Hepatocyte (in vitro differentiated cells): ENCODE measurements around the gene PAX5. TPM values are rescaled to one million over a fixed set of nuclear protein-coding genes. Genes with fewer than 3 reads are reported as not detected.

ENCODE experiments used
- DNase-seq: peaks from one replicate; pipeline ENCODE4 v3.0.0-alpha.2; 2016; ENCODE audit warnings: low spot score
- H2AFZ ChIP-seq: fragments of 200-600 bp; sonication (generic); 2 replicates; pipeline ENCODE4 v1.6.0; 2016; ENCODE audit warnings: antibody characterized with exemption, mild to moderate bottlenecking
- H3K27ac ChIP-seq: fragments of 200-600 bp; sonication (generic); 2 replicates; pipeline ENCODE4 v1.5.1; 2016; ENCODE audit warnings: mild to moderate bottlenecking
- H3K27me3 ChIP-seq: fragments of 200-600 bp; sonication (generic); 2 replicates; pipeline ENCODE4 v1.6.1; 2016
- H3K36me3 ChIP-seq: fragments of 200-600 bp; sonication (generic); replicated peaks from 2 replicates; pipeline ENCODE4 v1.5.1; 2016; ENCODE audit warnings: low read depth; ENCODE audit not compliant: insufficient read depth
- H3K4me1 ChIP-seq: fragments of 200-600 bp; sonication (generic); 2 replicates; pipeline ENCODE4 v1.5.1; 2016; ENCODE audit warnings: mild to moderate bottlenecking, moderate library complexity; ENCODE audit not compliant: insufficient read depth
- H3K4me2 ChIP-seq: fragments of 200-600 bp; sonication (generic); 2 replicates; pipeline ENCODE4 v1.6.0; 2016
- H3K4me3 ChIP-seq: fragments of 200-600 bp; sonication (generic); 2 replicates; pipeline ENCODE4 v1.5.1; 2016; ENCODE audit warnings: mild to moderate bottlenecking
- H3K79me2 ChIP-seq: fragments of 200-600 bp; sonication (generic); 2 replicates; pipeline ENCODE4 v1.6.0; 2017; ENCODE audit warnings: mild to moderate bottlenecking
- H3K9me2 ChIP-seq: fragments of 200-600 bp; sonication (generic); replicated peaks from 2 replicates; pipeline ENCODE4 v1.6.0; 2017; ENCODE audit warnings: mild to moderate bottlenecking; ENCODE audit not compliant: insufficient read depth
- H3K9me3 ChIP-seq: fragments of 200-600 bp; sonication (generic); 2 replicates; pipeline ENCODE4 v1.5.1; 2016; ENCODE audit warnings: low read depth, mild to moderate bottlenecking
- H4K20me1 ChIP-seq: fragments of 200-600 bp; sonication (generic); 2 replicates; pipeline ENCODE4 v1.6.0; 2016; ENCODE audit warnings: mild to moderate bottlenecking; ENCODE audit not compliant: insufficient read depth, poor library complexity, severe bottlenecking
- EZH2 ChIP-seq: fragments of 200-600 bp; sonication (generic); IDR thresholded peaks from 2 replicates; pipeline ENCODE4 v1.6.1; 2016; ENCODE audit warnings: antibody characterized with exemption, mild to moderate bottlenecking, borderline replicate concordance
- EZH2phosphoT487 ChIP-seq: fragments of 200-600 bp; sonication (generic); IDR thresholded peaks from one replicate; pipeline ENCODE4 v1.6.1; 2018; ENCODE audit warnings: antibody characterized with exemption, mild to moderate bottlenecking, low read depth, moderate library complexity; ENCODE audit not compliant: unreplicated experiment, severe bottlenecking
- WGBS: methylation state at CpG from one replicate; pipeline ENCODE4 v1.1.6; 2016; ENCODE audit warnings: low lambda C conversion rate; ENCODE audit errors: missing lambda C conversion rate; 5-methylcytosine and 5-hydroxymethylcytosine counted together
- polyA plus RNA-seq: library from polyadenylated mRNA; unstranded; fragments of >200 nt; fragmentation: Nextera tagmentation; extraction: Ambion mirVana; gene quantifications from 2 replicates; pipeline ENCODE4 v1.2.1, GENCODE V29; 2016
- total RNA-seq: library from RNA; depleted of rRNA; stranded (reverse); fragments of >200 nt; gene quantifications from 2 replicates; pipeline ENCODE4 v1.2.3, GENCODE V29; 2014
- TF ChIP-seq, protein P1 (sequence below): fragments of 200-600 bp; sonication (generic); IDR thresholded peaks from 2 replicates; pipeline ENCODE4 v1.5.1; 2016; ENCODE audit warnings: antibody characterized with exemption, mild to moderate bottlenecking; ENCODE audit not compliant: poor library complexity

PAX5 gene
- total and polyA plus RNA-seq, 2 experiments from 2014 or later, result not detected

DNA sequence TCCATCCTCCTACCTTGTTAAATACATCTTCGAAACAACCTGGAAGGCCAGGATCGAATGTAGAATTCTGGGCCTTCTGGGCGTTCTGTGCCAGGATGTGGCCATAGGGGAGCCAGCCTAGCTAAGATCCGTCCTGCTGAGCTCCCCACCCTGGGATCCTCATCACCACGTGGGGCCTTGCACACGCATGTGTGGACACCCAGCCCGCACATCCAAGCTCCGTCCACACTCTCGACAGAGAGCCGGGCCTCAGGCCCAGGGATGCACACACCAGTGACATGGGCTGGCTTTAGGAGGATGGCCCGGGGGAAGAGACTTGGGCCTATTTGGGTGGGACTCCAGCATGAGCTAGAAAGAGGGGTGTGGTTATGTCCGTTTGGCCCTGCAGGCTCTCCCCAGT, 154.0 kb downstream of the PAX5 start:
- Histone ChIP-seq H3K4me1 (no peaks in the 10 kb centered on the region), H2AFZ (no peak overlapping the region), H3K9me3 (no peaks in the 10 kb centered on the region), H3K27ac (no peak overlapping the region), H3K4me2 (no peak overlapping the region), H3K36me3 (no peaks in the 10 kb centered on the region), H3K79me2 (no peaks in the 10 kb centered on the region), H3K9me2 (no peaks in the 10 kb centered on the region), H3K27me3 (no peaks in the 10 kb centered on the region), H3K4me3 (no peak overlapping the region), H4K20me1 (no peaks in the 10 kb centered on the region)
- no peak for DNase-seq
- WGBS, result 88% methylated on average over 11 of the region's 12 CpGs
- TF ChIP-seq EZH2, result no peak
- TF ChIP-seq, protein P1, sequence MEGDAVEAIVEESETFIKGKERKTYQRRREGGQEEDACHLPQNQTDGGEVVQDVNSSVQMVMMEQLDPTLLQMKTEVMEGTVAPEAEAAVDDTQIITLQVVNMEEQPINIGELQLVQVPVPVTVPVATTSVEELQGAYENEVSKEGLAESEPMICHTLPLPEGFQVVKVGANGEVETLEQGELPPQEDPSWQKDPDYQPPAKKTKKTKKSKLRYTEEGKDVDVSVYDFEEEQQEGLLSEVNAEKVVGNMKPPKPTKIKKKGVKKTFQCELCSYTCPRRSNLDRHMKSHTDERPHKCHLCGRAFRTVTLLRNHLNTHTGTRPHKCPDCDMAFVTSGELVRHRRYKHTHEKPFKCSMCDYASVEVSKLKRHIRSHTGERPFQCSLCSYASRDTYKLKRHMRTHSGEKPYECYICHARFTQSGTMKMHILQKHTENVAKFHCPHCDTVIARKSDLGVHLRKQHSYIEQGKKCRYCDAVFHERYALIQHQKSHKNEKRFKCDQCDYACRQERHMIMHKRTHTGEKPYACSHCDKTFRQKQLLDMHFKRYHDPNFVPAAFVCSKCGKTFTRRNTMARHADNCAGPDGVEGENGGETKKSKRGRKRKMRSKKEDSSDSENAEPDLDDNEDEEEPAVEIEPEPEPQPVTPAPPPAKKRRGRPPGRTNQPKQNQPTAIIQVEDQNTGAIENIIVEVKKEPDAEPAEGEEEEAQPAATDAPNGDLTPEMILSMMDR, result no peak
- no peak for TF ChIP-seq EZH2phosphoT487

DNA sequence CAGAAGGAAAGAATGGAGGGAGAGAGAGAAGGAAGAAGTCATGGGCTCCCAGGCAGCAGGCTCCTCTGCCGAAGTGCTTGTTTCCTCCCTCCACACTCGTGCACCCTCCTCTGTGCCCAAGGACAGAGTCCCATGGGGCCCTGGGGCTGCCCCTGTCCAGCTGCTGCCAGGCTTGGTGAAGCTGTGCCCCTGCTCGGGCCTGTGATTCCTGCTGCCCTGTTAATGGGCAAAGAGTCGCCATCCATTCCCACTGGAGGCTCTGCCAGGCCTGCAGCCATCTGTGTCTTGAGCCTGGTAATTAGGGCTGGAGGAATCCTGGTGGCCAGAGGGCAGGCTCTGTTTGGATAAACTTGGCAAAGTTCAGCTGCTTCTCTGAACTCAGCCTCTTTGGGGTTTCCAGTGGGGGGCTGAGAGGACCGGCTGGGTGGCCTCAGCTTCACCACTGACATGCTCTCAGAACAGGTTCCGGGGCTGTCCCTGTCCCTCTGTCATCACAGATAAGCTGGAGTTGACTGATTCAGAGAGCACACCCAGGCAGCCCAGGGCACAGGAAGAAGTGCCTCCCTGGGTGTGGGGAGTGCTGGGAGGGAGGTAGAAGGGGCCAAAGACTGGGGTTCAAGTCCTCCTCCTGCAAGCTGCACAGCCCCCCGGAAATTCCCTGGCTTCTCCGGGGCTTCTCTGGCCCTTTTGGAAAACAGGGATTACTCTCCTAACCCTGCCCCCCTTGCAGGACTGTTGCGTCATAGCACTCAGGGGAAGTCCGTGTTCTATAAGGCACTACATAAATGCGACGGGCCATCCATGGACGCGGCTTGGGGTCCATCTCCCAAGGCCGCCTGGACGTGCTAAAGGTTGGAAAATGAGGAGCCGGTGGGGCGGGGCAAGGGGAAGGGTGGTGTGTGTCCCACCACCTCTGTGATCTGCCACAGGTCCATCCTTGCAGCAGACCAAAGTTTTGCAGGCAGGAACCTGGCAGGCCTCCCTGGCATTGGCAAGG, 154.8 kb downstream of the PAX5 start:
- H2AFZ ChIP-seq, result no peak overlapping the region
- no peak overlapping the region for H3K4me3 ChIP-seq
- TF ChIP-seq, protein P1, result no peak
- TF ChIP-seq EZH2phosphoT487 (no peak), EZH2 (no peak)
- no peak overlapping the region for H3K4me2 ChIP-seq
- WGBS, result 78% methylated on average over 17 of the region's 18 CpGs
- H3K4me1 ChIP-seq, result no peaks in the 10 kb centered on the region
- H4K20me1 ChIP-seq, result no peaks in the 10 kb centered on the region
- no peaks in the 10 kb centered on the region for H3K27me3 ChIP-seq
- no peaks in the 10 kb centered on the region for H3K36me3 ChIP-seq
- H3K9me2 ChIP-seq, result no peaks in the 10 kb centered on the region
- no peak overlapping the region for H3K27ac ChIP-seq
- DNase-seq, result no peak
- H3K79me2 ChIP-seq, result no peaks in the 10 kb centered on the region
- no peaks in the 10 kb centered on the region for H3K9me3 ChIP-seq

DNA sequence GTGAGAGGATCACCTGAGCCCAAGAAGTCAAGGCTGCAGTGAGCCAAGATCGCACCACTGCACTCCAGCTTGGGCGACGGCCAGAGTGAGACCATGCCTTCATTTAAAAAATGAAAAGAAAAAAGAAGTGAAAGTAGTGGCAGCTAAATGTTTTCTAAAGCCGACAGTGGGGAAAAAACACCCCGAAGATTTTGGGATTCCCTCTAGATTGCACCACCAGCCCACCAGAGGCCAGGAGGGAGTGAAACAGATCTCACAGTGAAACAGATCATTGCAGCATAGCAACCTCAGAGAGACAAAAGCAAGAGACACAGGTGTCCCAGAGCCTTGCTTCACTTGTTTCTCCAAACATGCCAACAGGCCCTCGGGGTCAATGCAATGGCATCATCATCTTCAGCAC, 156.8 kb downstream of the PAX5 start:
- H3K9me2 ChIP-seq, result no peaks in the 10 kb centered on the region
- 94% methylated on average over 6 of the region's 6 CpGs for WGBS
- no peaks in the 10 kb centered on the region for H3K4me1 ChIP-seq
- TF ChIP-seq, protein P1, result no peak
- TF ChIP-seq EZH2phosphoT487 (no peak), EZH2 (no peak)
- no peaks in the 10 kb centered on the region for H4K20me1 ChIP-seq
- H3K4me2 ChIP-seq, result no peak overlapping the region
- H3K36me3 ChIP-seq, result no peaks in the 10 kb centered on the region
- no peaks in the 10 kb centered on the region for H3K9me3 ChIP-seq
- no peak for DNase-seq
- no peak overlapping the region for H3K4me3 ChIP-seq
- H3K27ac ChIP-seq, result no peak overlapping the region
- H3K79me2 ChIP-seq, result no peaks in the 10 kb centered on the region
- H3K27me3 ChIP-seq, result peaks cover 8% of the 10 kb centered on the region
- H2AFZ ChIP-seq, result no peak overlapping the region
